Measurements from ENCODE around the gene ATP5ME.
A peak's percentile ranks its signal among the peaks of the same experiment; 100 is the strongest.

- TF ChIP-seq CTCF (IDR thresholded peaks at IDR 0.05) = no peak
- peak in 2 of 4 donors; percentile 24 to 63 for TF ChIP-seq POLR2A (IDR thresholded peaks at IDR 0.05)
Observed at GRCh38 chr4:687048-687970, 13.2 kb upstream of the ATP5ME start.

Measured in esophagus squamous epithelium (tissue), 4 donors.